ENCODE results near the gene HAS3. TPM values are rescaled to one million over a fixed set of nuclear protein-coding genes. Genes with fewer than 3 reads are reported as not detected.
A peak's percentile ranks its signal among the peaks of the same experiment; 100 is the strongest.
"Not testable (repeated sequence)": the region's sequence is repeated elsewhere in the genome, so short reads cannot be mapped to it uniquely, and the experiment has no call there.

HAS3 gene
- total RNA-seq, 1 donor from 2014 or later: 2.3 TPM

DNA sequence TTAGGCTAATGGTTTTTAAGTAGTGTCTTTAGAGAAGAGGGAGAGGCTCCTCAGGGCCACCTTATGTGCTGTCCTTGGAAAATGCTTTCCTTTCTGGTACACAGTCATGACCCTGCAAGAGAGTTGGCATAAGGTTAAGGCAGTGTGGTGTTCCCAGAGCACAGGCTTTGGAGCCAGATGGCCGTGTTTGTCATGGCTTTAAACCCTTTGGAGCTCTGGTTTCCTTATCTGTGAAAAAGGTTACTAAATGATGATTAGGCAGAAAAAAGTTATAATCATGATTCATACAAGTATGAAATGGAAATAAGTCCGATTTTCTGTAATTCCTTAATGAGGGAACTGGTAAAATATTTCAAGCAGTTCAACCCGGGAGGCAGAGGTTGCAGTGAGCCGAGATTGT lies 40.2 kb downstream of the HAS3 start:
- no peak for DNase-seq

- not testable (repeated sequence) for DNase-seq
Measured at GRCh38 chr16:69149621-69150020, 44.2 kb downstream of the HAS3 start.

DNA sequence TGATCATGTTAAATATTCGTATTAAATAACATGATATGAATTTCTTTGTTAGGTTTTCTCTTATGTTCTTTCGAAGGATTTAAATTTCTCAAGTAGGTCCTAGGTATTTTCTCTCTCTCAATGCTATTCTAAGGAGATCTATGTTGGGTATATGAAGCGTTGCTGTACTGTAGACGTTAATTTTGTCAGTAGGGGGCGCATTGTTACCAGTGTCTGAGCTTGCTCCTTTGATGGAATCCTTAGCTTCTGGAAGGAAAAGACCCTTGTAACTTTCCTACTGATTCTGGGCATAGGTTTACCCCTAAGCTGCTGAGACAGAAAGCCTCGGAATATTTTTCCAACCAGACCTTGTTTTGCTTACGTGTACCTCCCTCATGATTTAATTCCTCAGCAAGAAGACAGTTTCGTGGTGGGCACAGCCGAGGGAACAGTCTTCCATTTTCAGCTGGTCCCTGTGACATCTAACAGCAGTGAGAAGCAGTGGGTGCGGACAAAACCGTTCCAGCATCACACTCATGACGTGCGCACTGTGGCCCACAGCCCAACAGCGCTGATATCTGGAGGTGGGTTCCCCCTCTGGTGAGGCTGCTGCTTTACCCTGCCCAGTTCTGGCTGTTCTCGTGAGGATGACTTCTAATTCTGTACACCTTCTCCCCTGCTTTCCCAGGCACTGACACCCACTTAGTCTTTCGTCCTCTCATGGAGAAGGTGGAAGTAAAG lies 44.9 kb downstream of the HAS3 start:
- DNase-seq: peak; percentile 92

DNA sequence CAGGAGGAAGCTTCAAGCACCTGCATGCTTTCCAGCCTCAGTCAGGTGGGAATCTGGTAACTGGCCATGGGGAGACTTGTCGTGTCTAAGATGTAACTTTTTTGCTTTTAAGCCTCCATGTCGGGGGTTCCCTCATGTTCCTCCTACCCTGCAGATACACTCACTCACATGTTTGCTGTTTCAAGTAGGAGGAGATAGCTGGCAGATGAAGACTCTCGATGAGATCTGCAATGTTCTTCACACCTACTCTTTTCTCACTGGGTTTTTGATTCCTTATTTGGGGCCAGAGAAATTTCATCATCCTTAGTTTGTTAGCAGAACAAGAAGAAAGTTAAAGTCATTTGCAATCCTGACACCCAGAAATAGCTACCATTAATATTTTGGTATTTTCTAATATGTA lies 51.7 kb downstream of the HAS3 start:
- no peak for DNase-seq

GRCh38 chr16:69160192-69160591 lies 54.7 kb downstream of the HAS3 start:
- DNase-seq: no peak

DNA sequence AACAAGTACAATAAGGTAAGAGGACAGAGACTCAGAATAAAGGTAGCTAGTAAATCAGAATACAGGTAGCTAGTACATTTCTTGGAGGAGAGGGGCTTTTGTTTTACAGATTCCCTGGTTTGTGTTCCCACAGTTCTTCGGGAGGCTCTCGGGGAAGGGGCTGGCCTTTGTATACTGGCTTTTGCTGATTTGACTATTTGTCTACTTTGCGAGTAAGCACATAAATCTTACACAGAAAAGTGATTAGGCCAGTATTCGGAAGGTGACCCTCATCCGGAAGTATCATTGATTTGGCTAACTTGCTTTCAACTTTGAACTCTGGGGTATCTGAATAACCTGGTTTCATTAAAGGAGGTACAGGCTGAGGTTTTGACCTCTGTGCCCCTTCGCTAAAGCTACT lies 60.1 kb downstream of the HAS3 start:
- no peak for DNase-seq

GRCh38 chr16:69166221-69166833 lies 60.9 kb downstream of the HAS3 start:
- no peak for DNase-seq

DNA sequence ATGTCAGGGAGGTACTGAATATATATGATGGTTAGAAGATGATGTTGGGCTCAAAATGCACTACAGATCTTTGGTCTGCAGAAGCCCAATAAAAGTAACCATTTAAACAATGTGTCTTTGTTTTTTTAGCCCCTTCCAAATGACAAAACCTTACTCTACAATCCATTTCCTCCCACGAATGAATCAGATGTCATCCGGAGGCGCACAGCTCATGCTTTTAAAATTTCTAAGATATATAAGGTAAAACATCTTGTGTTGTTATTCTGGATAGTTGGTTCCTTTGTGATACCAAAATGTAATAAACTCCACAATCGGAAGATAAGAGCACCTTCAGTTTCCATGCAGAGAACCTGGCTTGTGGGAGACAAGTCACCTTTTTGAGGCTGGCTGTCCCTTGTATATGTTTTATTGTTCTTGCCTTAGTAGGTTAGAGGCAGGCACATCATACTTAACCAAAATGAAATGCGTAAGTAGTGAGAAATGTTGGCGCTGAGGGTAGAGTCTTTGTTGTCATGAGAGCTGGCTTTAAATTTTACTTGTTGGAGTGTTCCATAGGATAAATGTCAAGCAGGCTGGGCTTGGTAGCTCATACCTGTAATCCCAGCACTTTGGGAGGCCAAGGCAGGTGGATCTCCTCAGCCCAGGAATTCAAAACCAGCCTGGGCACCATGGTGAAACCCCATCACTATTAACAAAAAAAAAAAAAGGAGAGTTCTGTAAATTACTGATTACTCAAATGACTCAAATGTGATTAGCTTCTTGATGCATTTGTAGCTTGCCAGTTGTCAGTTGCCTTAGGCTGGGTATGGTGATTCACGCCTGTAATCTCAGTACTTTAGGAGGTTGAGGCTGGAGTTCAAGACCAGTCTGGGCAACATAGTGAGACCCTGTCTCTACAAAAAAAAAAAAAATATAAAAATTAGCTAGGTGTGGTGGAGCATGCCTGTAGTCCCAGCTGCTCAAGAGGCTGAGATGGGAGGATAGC lies 61.8 kb downstream of the HAS3 start:
- no peak for DNase-seq

Other genes with a start within 250 kb of the HAS3 start
- 82.4 TPM for gene CHTF8, start 26.9 kb downstream of the HAS3 start, total RNA-seq
- 15.1 TPM for gene UTP4, start 27.0 kb downstream of the HAS3 start, total RNA-seq
- 63.9 TPM for gene SNTB2, start 81.5 kb downstream of the HAS3 start, total RNA-seq
- gene VPS4A, start 205.7 kb downstream of the HAS3 start, total RNA-seq: 25.2 TPM
- gene PDF, start 224.9 kb downstream of the HAS3 start, total RNA-seq: 12.0 TPM
- gene COG8, start 233.9 kb downstream of the HAS3 start, total RNA-seq: 41.7 TPM
- gene NIP7, start 234.1 kb downstream of the HAS3 start, total RNA-seq: 14.7 TPM
- not detected for gene TMED6, start 246.1 kb downstream of the HAS3 start, total RNA-seq

Measured in tongue (tissue), 2 donors.